ENCODE measurements around the gene ADCY7. TPM values are rescaled to one million over a fixed set of nuclear protein-coding genes. Genes with fewer than 3 reads are reported as not detected.

The ADCY7 gene
- total RNA-seq, 1 experiment from 2014 or later: 34.2 TPM

DNA sequence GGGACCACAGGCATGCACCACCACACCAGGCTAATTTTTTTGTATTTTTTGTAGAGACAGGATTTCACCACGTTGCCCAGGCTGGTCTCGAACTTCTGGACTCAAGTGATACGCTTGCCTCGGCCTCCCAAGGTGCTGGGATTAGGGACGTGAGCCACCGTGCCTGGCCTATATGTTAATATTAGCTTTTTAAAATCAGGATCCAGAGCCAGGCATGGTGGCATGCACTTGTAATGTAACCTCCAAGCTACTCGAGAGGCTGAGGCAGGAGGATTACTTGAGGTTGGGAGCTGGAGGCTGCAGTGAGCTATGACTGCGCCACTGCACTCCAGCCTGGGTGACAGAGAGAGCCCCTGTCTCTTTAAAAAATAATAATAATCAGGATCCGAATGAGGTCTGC, 8.5 kb upstream of the ADCY7 start:
- no peak overlapping the region for H3K4me2 ChIP-seq (ENCODE audit: low read length)
- RAD21 ChIA-PET (ENCODE audit: low non-redundant PET in 1 of 2, low total read pairs in 2 of 2, uncharacterized antibody in 2 of 2, unreplicated experiment in 2 of 2): no interaction called here
- no peak overlapping the region for H3K4me3 ChIP-seq (replicated peaks in 1 of 2; ENCODE audit: low read depth in 1 of 2, low read length in 2 of 2)
- H3K9me2 ChIP-seq (ENCODE audit: insufficient read depth): no peaks in the 10 kb centered on the region
- no peaks in the 10 kb centered on the region for H3K9me3 ChIP-seq (ENCODE audit: control insufficient read depth in 1 of 2, insufficient read depth in 1 of 2, low read depth in 1 of 2, low read length in 2 of 2)
- no peaks in the 10 kb centered on the region for H3K36me3 ChIP-seq (ENCODE audit: control insufficient read depth in 1 of 2, insufficient read depth in 2 of 2, low read length in 2 of 2)
- H3K4me1 ChIP-seq (ENCODE audit: control insufficient read depth in 1 of 2, insufficient read depth in 2 of 2, low read length in 2 of 2): peaks cover 12 to 13% of the 10 kb centered on the region in 2 experiments; a peak in 3 of 4 replicates
- no peak overlapping the region for H3K27ac ChIP-seq (ENCODE audit: low read depth, low read length)
- no peak overlapping the region for H2AFZ ChIP-seq (ENCODE audit: low read depth, low read length, poor library complexity, severe bottlenecking)
- no peaks in the 10 kb centered on the region for H3K79me2 ChIP-seq (ENCODE audit: insufficient read depth, low read length)
- no peak for ATAC-seq
- POLR2A ChIA-PET: interaction anchor here (1.2 kb wide), 1 partner anchor 8 kb away, joined by 4 read pairs; no protein-coding TSS in a partner anchor
- no peak for DNase-seq (ENCODE audit: low read depth, low spot score)
- CTCF ChIA-PET: interaction anchor here (1.4 kb wide), 1 partner anchor 408 kb away, joined by 3 read pairs; no protein-coding TSS in a partner anchor
- H4K20me1 ChIP-seq (ENCODE audit: insufficient read depth): no peaks in the 10 kb centered on the region
- no peak for TF ChIP-seq CTCF (IDR thresholded peaks at IDR 0.05 in 2 of 3, conservative IDR thresholded peaks at IDR 0.05 in 1 of 3; ENCODE audit: borderline replicate concordance in 1 of 3, insufficient read depth in 1 of 3, low read depth in 2 of 3, low read length in 2 of 3)
- no peak for TF ChIP-seq EGR1 (IDR thresholded peaks at IDR 0.05; ENCODE audit: low read depth)
- TF ChIP-seq CEBPB (IDR thresholded peaks at IDR 0.05; ENCODE audit: low read depth): no peak
- TF ChIP-seq SRF (IDR thresholded peaks at IDR 0.05; ENCODE audit: low read depth): no peak
- no peak for TF ChIP-seq SIN3A (IDR thresholded peaks at IDR 0.05; ENCODE audit: low read depth)
- no peak for TF ChIP-seq FOSL1 (IDR thresholded peaks at IDR 0.05; ENCODE audit: low read depth)
- TF ChIP-seq JUND (IDR thresholded peaks at IDR 0.05): no peak
- TF ChIP-seq, protein P1, sequence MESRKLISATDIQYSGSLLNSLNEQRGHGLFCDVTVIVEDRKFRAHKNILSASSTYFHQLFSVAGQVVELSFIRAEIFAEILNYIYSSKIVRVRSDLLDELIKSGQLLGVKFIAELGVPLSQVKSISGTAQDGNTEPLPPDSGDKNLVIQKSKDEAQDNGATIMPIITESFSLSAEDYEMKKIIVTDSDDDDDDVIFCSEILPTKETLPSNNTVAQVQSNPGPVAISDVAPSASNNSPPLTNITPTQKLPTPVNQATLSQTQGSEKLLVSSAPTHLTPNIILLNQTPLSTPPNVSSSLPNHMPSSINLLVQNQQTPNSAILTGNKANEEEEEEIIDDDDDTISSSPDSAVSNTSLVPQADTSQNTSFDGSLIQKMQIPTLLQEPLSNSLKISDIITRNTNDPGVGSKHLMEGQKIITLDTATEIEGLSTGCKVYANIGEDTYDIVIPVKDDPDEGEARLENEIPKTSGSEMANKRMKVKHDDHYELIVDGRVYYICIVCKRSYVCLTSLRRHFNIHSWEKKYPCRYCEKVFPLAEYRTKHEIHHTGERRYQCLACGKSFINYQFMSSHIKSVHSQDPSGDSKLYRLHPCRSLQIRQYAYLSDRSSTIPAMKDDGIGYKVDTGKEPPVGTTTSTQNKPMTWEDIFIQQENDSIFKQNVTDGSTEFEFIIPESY (IDR thresholded peaks at IDR 0.05; ENCODE audit: extremely low read depth, insufficient replicate concordance, low read length): no peak
- no peak for TF ChIP-seq RAD21 (IDR thresholded peaks at IDR 0.05; ENCODE audit: low read depth)
- TF ChIP-seq MAX (IDR thresholded peaks at IDR 0.05): no peak
- no peak for TF ChIP-seq ZNF274 (IDR thresholded peaks at IDR 0.05; ENCODE audit: low read depth, low read length)
- no peaks in the 10 kb centered on the region for H3K27me3 ChIP-seq (ENCODE audit: insufficient read depth, low read length)
- BruUV-seq (replicated peaks): no TSS peak
- H3K9ac ChIP-seq (ENCODE audit: low read length): no peak overlapping the region
- intact Hi-C loops (cut with micrococcal nuclease): no loop called here
